Measurements from ENCODE around the gene DAB2. TPM values are rescaled to one million over a fixed set of nuclear protein-coding genes. Genes with fewer than 3 reads are reported as not detected.

Gene DAB2
- total RNA-seq, 2 donors from 2014 or later: 15.6 to 38.1 TPM

DNA sequence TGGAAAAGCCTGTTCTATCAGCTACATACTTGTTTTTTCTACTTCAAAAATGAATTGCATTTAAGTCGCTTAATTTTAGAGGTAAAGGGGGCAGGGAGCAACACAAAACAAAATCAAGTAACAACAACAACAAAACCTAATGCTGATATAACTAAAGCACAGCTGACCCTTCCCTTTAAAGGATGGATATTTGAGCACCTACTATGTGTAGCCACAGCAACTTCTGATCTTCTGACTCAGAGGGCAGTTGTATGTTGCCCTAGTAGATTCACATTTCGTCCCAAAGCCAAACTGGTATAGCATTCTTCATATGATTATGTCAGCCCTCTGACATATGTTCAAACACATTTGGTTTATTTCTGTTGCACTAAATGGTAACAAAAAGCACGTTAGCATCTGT lies 6.8 kb downstream of the DAB2 start:
- Histone ChIP-seq H3K9me3 (no peaks in the 10 kb centered on the region), H3K4me3 (no peak overlapping the region), H3K36me3 (no peaks in the 10 kb centered on the region), H3K27me3 (replicated peaks; ENCODE audit: insufficient read depth) (no peaks in the 10 kb centered on the region), H3K27ac (no peak overlapping the region), H3K4me1 (replicated peaks) (no peaks in the 10 kb centered on the region)
- no peak for DNase-seq (ENCODE audit: low spot score)
- 88% methylated on average over 3 of the region's 3 CpGs for WGBS
- intact Hi-C loops (cut with DNase I): no loop called here
- TF ChIP-seq POLR2A (IDR thresholded peaks at IDR 0.05) (no peak), POLR2AphosphoS5 (IDR thresholded peaks at IDR 0.05) (no peak)
- TF ChIP-seq, protein P1, sequence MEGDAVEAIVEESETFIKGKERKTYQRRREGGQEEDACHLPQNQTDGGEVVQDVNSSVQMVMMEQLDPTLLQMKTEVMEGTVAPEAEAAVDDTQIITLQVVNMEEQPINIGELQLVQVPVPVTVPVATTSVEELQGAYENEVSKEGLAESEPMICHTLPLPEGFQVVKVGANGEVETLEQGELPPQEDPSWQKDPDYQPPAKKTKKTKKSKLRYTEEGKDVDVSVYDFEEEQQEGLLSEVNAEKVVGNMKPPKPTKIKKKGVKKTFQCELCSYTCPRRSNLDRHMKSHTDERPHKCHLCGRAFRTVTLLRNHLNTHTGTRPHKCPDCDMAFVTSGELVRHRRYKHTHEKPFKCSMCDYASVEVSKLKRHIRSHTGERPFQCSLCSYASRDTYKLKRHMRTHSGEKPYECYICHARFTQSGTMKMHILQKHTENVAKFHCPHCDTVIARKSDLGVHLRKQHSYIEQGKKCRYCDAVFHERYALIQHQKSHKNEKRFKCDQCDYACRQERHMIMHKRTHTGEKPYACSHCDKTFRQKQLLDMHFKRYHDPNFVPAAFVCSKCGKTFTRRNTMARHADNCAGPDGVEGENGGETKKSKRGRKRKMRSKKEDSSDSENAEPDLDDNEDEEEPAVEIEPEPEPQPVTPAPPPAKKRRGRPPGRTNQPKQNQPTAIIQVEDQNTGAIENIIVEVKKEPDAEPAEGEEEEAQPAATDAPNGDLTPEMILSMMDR (IDR thresholded peaks at IDR 0.05): no peak

DNA sequence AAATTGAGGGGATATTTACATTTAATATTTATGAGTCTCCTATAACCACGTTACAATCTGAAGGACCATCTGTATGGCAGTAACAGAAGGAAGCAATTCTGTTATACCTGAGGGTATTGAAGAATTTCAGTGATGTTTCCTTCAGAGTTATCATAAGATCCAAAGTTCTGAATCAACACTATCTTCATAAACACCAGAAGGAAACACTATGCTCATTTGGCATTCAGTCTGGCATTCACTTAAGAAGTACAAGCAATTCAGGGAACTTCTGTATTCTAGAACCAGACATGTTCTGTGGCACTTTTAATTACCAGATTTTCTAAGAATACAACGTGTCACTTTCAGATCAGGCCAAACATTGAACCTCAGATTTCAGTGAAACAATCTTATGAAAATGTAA lies 9.6 kb downstream of the DAB2 start:
- TF ChIP-seq, protein P1 (IDR thresholded peaks at IDR 0.05): no peak
- TF ChIP-seq POLR2AphosphoS5 (IDR thresholded peaks at IDR 0.05): no peak
- no peak for TF ChIP-seq POLR2A (IDR thresholded peaks at IDR 0.05)
- Histone ChIP-seq H3K4me1 (replicated peaks) (no peaks in the 10 kb centered on the region), H3K27me3 (replicated peaks; ENCODE audit: insufficient read depth) (no peaks in the 10 kb centered on the region), H3K27ac (no peak overlapping the region), H3K9me3 (no peaks in the 10 kb centered on the region), H3K4me3 (no peak overlapping the region), H3K36me3 (no peaks in the 10 kb centered on the region)
- 67% methylated on average over 2 of the region's 2 CpGs for WGBS
- intact Hi-C loops (cut with DNase I): no loop called here
- no peak for DNase-seq (ENCODE audit: low spot score)

DNA sequence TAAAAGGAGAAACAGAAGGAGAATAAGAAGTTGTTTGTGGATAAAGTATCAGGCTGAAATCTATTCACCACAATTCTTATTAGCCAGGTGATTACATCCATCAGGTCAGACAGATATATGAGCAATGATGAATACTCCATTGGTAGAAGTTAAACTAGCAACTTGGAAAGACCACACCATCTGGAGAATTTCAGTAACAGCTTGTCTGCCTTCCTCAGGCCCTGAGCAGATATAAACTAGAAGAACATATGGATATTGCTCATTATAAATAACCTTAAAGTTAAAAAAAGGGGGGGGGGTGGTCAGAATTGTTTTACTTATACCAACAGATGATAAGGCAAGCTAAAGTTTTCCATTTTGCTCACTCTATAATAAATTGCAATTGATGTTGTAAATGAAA lies 10.4 kb downstream of the DAB2 start:
- Histone ChIP-seq H3K36me3 (no peaks in the 10 kb centered on the region), H3K27me3 (replicated peaks; ENCODE audit: insufficient read depth) (no peaks in the 10 kb centered on the region), H3K4me3 (no peak overlapping the region), H3K4me1 (replicated peaks) (no peaks in the 10 kb centered on the region), H3K27ac (no peak overlapping the region), H3K9me3 (no peaks in the 10 kb centered on the region)
- intact Hi-C loops (cut with DNase I): no loop called here
- TF ChIP-seq, protein P1 (IDR thresholded peaks at IDR 0.05): no peak
- TF ChIP-seq POLR2A (IDR thresholded peaks at IDR 0.05): no peak
- no peak for TF ChIP-seq POLR2AphosphoS5 (IDR thresholded peaks at IDR 0.05)
- no peak for DNase-seq (ENCODE audit: low spot score)

DNA sequence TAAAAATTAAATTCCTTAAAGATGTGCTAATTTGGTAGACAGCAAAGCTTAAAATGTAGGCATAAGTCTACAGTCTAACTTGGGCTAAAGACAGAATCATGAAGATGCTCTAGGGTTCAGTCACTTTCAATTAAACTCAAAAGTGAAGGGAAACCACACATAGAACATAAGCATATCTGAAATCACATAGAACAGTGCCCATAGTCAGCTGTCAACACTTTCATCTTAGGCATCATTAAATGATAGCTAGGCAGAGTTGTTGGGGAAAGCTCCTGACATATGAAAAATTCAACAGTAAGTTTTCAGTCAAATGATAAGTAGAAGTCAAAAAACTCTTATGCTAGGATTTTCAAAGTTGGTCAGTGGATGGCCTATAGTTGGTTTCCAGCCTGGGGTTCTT lies 11.0 kb downstream of the DAB2 start:
- Histone ChIP-seq H3K27me3 (replicated peaks; ENCODE audit: insufficient read depth) (no peaks in the 10 kb centered on the region), H3K36me3 (no peaks in the 10 kb centered on the region), H3K27ac (no peak overlapping the region), H3K4me1 (replicated peaks) (no peaks in the 10 kb centered on the region), H3K9me3 (no peaks in the 10 kb centered on the region), H3K4me3 (no peak overlapping the region)
- no peak for DNase-seq (ENCODE audit: low spot score)
- TF ChIP-seq, protein P1 (IDR thresholded peaks at IDR 0.05): no peak
- TF ChIP-seq POLR2AphosphoS5 (IDR thresholded peaks at IDR 0.05) (no peak), POLR2A (IDR thresholded peaks at IDR 0.05) (no peak)
- intact Hi-C loops (cut with DNase I): no loop called here

DNA sequence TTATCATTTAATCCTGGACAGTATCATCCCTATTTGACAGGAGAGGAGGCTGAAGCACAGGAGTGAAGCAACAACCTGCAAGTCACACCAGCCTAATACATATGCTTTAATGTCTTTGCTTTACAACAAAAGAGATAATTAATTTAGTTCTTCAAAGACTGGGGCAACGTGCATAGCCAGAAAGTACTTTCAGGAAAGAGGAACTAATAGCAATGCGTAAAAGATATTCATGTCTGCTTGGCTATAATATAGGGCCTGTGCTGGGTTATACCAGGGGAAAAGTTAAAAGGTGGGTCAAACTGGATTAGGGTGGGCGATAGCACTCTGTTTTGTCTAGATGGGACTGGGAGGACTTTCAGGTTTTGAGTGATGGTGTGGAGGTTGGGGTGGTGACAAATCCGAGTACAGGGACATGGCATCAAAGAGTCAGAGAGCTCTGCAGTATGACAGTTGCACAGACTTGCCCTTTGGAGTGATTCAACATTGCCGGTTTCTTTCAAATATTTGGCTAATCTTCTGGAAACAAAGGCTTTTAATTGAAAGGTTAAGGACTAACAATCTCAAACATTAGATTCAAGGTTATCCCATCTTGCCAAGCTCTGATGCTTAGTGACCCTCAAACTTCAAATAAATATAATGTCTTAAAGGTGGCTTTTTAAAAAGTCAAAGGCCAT lies 11.9 kb downstream of the DAB2 start:
- H3K9me3 ChIP-seq: no peaks in the 10 kb centered on the region
- H3K4me3 ChIP-seq: no peak overlapping the region
- WGBS: 40% methylated on average over 5 of the region's 5 CpGs
- H3K27me3 ChIP-seq (replicated peaks; ENCODE audit: insufficient read depth): no peaks in the 10 kb centered on the region
- TF ChIP-seq, protein P1 (IDR thresholded peaks at IDR 0.05): no peak
- no peak for TF ChIP-seq POLR2AphosphoS5 (IDR thresholded peaks at IDR 0.05)
- no peak for TF ChIP-seq POLR2A (IDR thresholded peaks at IDR 0.05)
- intact Hi-C loops (cut with DNase I): no loop called here
- H3K36me3 ChIP-seq: no peaks in the 10 kb centered on the region
- H3K27ac ChIP-seq: no peak overlapping the region
- DNase-seq (ENCODE audit: low spot score): no peak
- no peaks in the 10 kb centered on the region for H3K4me1 ChIP-seq (replicated peaks)
